Central memory CD4-positive, alpha-beta T cell (primary cell): Measurements from ENCODE around the gene C19orf73.
"Not testable (repeated sequence)": the region's sequence is repeated elsewhere in the genome, so short reads cannot be mapped to it uniquely, and the experiment has no call there.

Experiments
- DNase-seq: peaks from one replicate; pipeline ENCODE4 v3.0.0; 2022

Gene C19orf73

GRCh38 chr19:49098795-49099194 is 20.1 kb downstream of the C19orf73 start:
- DNase-seq, result no peak

- DNase-seq, result peak; percentile 68
Observed at GRCh38 chr19:49097453-49098288, 21.3 kb downstream of the C19orf73 start.

GRCh38 chr19:49094505-49095482 is 24.1 kb downstream of the C19orf73 start:
- no peak for DNase-seq

- DNase-seq, result no peak
Observed at GRCh38 chr19:49092686-49093085, 26.3 kb downstream of the C19orf73 start.

- no peak for DNase-seq
Observed at GRCh38 chr19:49091391-49092038, 27.4 kb downstream of the C19orf73 start.

GRCh38 chr19:49086296-49086695 is 32.6 kb downstream of the C19orf73 start:
- no peak for DNase-seq

GRCh38 chr19:49085868-49086232 is 33.1 kb downstream of the C19orf73 start:
- DNase-seq, result no peak

GRCh38 chr19:49085020-49085867 is 33.7 kb downstream of the C19orf73 start, which contains the start of gene SNRNP70:
TSS of gene SNRNP70 (plus strand) at chr19:49085451. CDS start at chr19:49086415, 964 bp downstream.
- peak; percentile 100 for DNase-seq

- no peak for DNase-seq
Observed at GRCh38 chr19:49084206-49085019, 34.5 kb downstream of the C19orf73 start.

- DNase-seq, result no peak
Observed at GRCh38 chr19:49081273-49081672, 37.7 kb downstream of the C19orf73 start.

GRCh38 chr19:49080392-49080791 is 38.6 kb downstream of the C19orf73 start:
- DNase-seq, result no peak

GRCh38 chr19:49074869-49075268 is 44.1 kb downstream of the C19orf73 start:
- not testable (repeated sequence) for DNase-seq

GRCh38 chr19:49073514-49074378 is 45.2 kb downstream of the C19orf73 start:
- DNase-seq, result no peak

- no peak for DNase-seq
Observed at GRCh38 chr19:49071860-49072547, 46.9 kb downstream of the C19orf73 start.

- no peak for DNase-seq
Observed at GRCh38 chr19:49070416-49070815, 48.5 kb downstream of the C19orf73 start.

GRCh38 chr19:49069026-49069425 is 49.9 kb downstream of the C19orf73 start:
- no peak for DNase-seq
